Left kidney (tissue), 8 donors: ENCODE data around the gene TMEM240. TPM values are rescaled to one million over a fixed set of nuclear protein-coding genes. Genes with fewer than 3 reads are reported as not detected.
A peak's percentile ranks its signal among the peaks of the same experiment; 100 is the strongest.

ENCODE experiments used
- DNase-seq: peaks from one replicate; pipeline ENCODE4 v3.0.0-alpha.2; 2013
- long read RNA-seq, 8 donors: transcript quantifications; one replicate each; lab custom pipeline, GENCODE V29; 2026
- polyA plus RNA-seq: library from polyadenylated mRNA; unstranded; fragments of 120-200 nt; gene quantifications from one replicate; pipeline ENCODE4 v1.2.1, GENCODE V29; 2013; ENCODE audit not compliant: insufficient read length

The TMEM240 gene
- 3.7 TPM for polyA plus RNA-seq
- long read RNA-seq, donor 1, transcript TMEM240-201 (4 exons, 718 nt) = major isoform, 5 of 6 reads
- long read RNA-seq, donor 1, partial matches to known transcripts = 0 of 6 reads
- long read RNA-seq, donor 1, other reads (novel, unspliced or antisense) = 0 of 6 reads
- long read RNA-seq, donor 2, partial matches to known transcripts = 0 of 4 reads
- long read RNA-seq, donor 2, other reads (novel, unspliced or antisense) = 0 of 4 reads
- long read RNA-seq, donor 3, partial matches to known transcripts = 0 of 2 reads
- long read RNA-seq, donor 3, other reads (novel, unspliced or antisense) = 0 of 2 reads
- long read RNA-seq, donor 4 = 0 reads
- long read RNA-seq, donor 5, partial matches to known transcripts = 0 of 5 reads
- long read RNA-seq, donor 5, other reads (novel, unspliced or antisense) = 0 of 5 reads
- long read RNA-seq, donor 6, partial matches to known transcripts = 0 of 2 reads
- long read RNA-seq, donor 6, other reads (novel, unspliced or antisense) = 0 of 2 reads
- long read RNA-seq, donor 7, partial matches to known transcripts = 0 of 3 reads
- long read RNA-seq, donor 7, other reads (novel, unspliced or antisense) = 0 of 3 reads
- long read RNA-seq, donor 8, partial matches to known transcripts = 0 of 1 reads
- long read RNA-seq, donor 8, other reads (novel, unspliced or antisense) = 0 of 1 reads

- DNase-seq = peak; percentile 74
Observed at GRCh38 chr1:1540090-1540817, at the start of gene TMEM240. TMEM240 (minus strand) TSS chr1:1540624; CDS start chr1:1540346, 278 bp downstream.

GRCh38 chr1:1583347-1584010 lies 43.1 kb upstream of the TMEM240 start:
- no peak for DNase-seq

GRCh38 chr1:1582585-1583346 lies 42.3 kb upstream of the TMEM240 start:
- DNase-seq = no peak

- no peak for DNase-seq
Observed at GRCh38 chr1:1578371-1578940, 38.0 kb upstream of the TMEM240 start.

DNA sequence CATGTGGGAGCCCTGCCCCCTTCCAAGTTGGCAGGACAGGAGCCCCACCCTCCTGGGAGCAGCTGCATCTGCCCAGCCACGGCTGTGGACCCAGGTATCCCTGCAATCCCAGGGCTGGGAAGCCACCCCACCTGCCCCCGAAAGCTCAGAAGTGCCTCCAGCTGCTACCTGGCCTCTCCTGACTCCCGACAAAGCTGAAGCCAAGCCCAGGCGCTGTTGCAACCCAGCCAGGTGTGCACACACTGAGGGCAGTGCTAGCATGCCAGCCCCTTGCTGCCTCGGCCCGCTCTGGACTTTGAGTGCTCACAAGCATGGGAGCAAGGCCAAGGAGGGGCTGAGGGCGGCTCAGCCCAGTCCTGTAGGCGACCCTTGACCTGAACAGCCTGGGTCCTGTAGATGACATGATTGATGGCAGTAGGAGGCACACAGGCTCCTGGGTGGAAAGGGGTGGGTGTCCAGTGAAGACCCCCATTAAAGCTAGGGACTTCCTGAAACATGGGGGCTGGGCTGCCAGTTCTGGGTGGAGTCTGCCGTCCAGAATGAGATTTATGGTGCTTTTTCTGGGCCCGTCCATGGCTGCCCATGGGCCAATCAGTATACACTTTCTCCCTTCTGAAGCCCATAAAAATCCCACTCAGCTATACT lies 37.1 kb upstream of the TMEM240 start:
- no peak for DNase-seq

- peak; percentile 91 for DNase-seq
Observed at GRCh38 chr1:1574721-1575537, 34.5 kb upstream of the TMEM240 start, which contains the start of gene SSU72. SSU72 (minus strand) TSS chr1:1574863; CDS start chr1:1574557, 306 bp downstream.

- DNase-seq = peak; percentile 77
Observed at GRCh38 chr1:1573843-1574720, 33.7 kb upstream of the TMEM240 start.

DNA sequence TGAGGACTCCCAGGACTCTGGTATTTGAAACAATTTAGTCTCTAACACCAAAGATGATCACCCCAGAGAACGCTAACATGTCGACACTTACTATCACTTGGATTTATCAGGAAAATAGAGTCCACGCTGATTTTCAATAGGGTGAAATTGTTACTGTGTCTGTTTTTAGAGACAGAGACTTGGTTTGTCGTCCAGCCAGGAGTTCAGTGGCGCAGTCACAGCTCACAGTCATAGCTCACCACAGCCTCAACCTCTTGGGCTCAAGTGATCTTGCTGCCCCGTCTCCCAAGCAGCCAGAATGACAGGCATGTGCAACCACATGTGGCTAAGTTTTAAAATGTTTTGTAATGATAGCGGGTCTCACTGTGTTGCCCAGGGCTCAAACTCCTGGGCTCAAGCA lies 28.9 kb upstream of the TMEM240 start:
- DNase-seq = no peak

DNA sequence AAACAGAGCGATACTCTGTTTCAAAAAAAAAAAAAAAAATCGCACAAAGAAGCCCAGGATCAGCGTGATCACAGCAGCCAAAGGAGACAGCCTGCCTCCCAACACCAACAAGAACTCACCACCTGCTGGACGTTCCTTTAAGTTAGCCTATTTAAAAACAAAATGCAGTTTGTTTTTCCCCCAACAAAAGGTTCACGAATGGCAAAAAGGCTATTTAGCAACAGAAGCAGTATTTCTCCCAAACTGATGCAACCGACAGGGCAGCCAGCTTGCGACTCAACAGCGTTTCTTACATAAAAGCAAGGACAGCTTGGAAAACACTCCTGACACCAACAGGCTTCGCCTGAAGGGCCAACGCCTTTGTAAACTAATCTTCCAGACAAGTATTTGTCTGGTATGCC lies 27.5 kb upstream of the TMEM240 start:
- no peak for DNase-seq

GRCh38 chr1:1567152-1567875 lies 26.9 kb upstream of the TMEM240 start:
- no peak for DNase-seq

- DNase-seq = no peak
Observed at GRCh38 chr1:1565340-1565739, 24.9 kb upstream of the TMEM240 start.

GRCh38 chr1:1564268-1564667 lies 23.8 kb upstream of the TMEM240 start:
- no peak for DNase-seq

DNA sequence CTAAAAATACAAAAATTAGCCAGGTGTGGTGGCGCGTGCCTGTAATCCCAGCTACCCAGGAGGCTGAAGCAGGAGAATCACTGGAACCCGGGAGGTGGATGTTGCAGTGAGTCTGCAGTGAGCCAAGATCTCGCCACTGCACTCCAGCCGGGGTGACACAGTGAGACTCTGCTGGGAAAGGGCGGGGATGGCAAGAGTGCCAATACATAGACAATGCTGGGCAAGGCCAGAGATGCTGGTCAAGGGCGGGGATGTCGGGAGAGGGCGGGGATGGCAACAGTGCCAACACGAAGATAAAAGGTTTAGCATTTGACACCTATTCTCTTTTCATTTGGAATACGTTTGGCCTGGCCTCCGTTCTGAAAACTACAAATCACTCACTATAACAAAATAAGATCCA lies 23.3 kb upstream of the TMEM240 start:
- DNase-seq = no peak

GRCh38 chr1:1562556-1563195 lies 22.3 kb upstream of the TMEM240 start:
- no peak for DNase-seq

DNA sequence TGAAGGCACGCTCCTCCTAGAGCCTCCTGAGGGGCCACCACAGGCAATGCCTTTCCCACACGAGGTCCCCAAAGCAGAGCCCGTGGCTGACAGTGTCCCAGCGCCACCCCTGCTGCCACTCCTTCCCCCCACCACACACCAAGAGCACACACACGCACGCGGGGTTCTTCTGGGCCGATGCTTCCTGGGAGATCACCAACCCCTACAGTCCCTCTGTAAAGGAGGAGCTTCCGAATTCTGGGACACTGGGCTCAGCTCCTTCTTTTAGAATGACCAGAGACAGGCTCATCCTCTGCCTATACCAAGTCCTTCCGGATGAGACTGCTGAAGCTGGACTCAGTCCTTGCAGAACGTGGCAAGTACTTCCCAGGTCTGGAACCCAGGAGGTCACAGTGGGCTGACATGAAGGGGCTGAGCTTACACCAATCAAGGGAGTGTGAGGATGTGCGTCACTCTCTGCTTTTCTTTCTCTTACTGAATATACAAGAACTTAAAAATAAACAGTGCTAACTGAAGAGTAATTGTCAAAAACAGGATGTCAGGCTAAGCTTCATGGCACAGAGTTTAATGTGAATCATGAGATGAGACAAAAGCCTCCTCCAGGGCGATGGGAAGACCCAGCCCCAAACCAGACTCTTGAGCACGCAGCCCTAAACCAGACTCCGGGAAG lies 21.5 kb upstream of the TMEM240 start:
- no peak for DNase-seq

GRCh38 chr1:1560178-1560577 lies 19.8 kb upstream of the TMEM240 start:
- DNase-seq = no peak

GRCh38 chr1:1559066-1559465 lies 18.6 kb upstream of the TMEM240 start:
- DNase-seq = no peak
